Common myeloid progenitor, CD34-positive (primary cell): ENCODE results near the gene AANAT.

Source experiments
- CTCF ChIA-PET: fragments of 350-600 bp; sonication (Branson Sonifier 250); formaldehyde crosslinking; loops from one replicate; lab custom pipeline; 2021; ENCODE audit warnings: antibody characterized with exemption; lab: Charles Lee
- POLR2A ChIA-PET: fragments of 350-600 bp; sonication (Branson Sonifier 250); formaldehyde crosslinking; loops from one replicate; lab custom pipeline; 2021; ENCODE audit warnings: antibody characterized with exemption; lab: Charles Lee
- DNase-seq, 3 donors: peaks; one replicate each; pipeline versions ENCODE4 v3.0.0 to v3.0.0-alpha.2; 2013
- H3K27ac ChIP-seq, 2 experiments: 1 replicate in 1 of 2; 2 replicates in 1 of 2; pipeline ENCODE4 v1.7.0; 2013; ENCODE audit warnings: inconsistent platforms in 2 of 2, low read length in 2 of 2, mild to moderate bottlenecking in 2 of 2, low read depth in 1 of 2, moderate library complexity in 1 of 2; ENCODE audit not compliant: severe bottlenecking in 2 of 2, insufficient read depth in 1 of 2, poor library complexity in 1 of 2
- H3K27me3 ChIP-seq, 5 experiments: replicated peaks in 2 of 5; 1 replicate in 3 of 5; 2 replicates in 2 of 5; pipeline versions ENCODE4 v1.6.1 to v1.7.0; 2013; ENCODE audit warnings: low read length in 4 of 5, mild to moderate bottlenecking in 2 of 5, moderate library complexity in 2 of 5, inconsistent platforms in 1 of 5; ENCODE audit not compliant: insufficient read depth in 5 of 5, control insufficient read depth in 4 of 5
- H3K36me3 ChIP-seq, 4 experiments: 1 replicate in 2 of 4; 2 replicates in 2 of 4; pipeline versions ENCODE4 v1.6.1 to v1.7.0; 2013; ENCODE audit warnings: low read length in 3 of 4, control low read depth in 1 of 4, mild to moderate bottlenecking in 1 of 4; ENCODE audit not compliant: control insufficient read depth in 4 of 4, insufficient read depth in 4 of 4
- H3K4me1 ChIP-seq, 4 experiments: 1 replicate in 3 of 4; 2 replicates in 1 of 4; pipeline versions ENCODE4 v1.6.1 to v1.7.1; 2013; ENCODE audit warnings: low read length in 3 of 4, mild to moderate bottlenecking in 3 of 4, control low read depth in 1 of 4, inconsistent platforms in 1 of 4, moderate library complexity in 1 of 4; ENCODE audit not compliant: control insufficient read depth in 4 of 4, insufficient read depth in 4 of 4; ENCODE audit errors: control extremely low read depth in 1 of 4
- H3K4me3 ChIP-seq, 7 experiments: 1 replicate in 4 of 7; 2 replicates in 3 of 7; pipeline versions ENCODE4 v1.5.1 to v1.7.0; 2013; ENCODE audit warnings: mild to moderate bottlenecking in 7 of 7, low read length in 6 of 7, moderate library complexity in 6 of 7, inconsistent platforms in 2 of 7, low read depth in 2 of 7, control low read depth in 1 of 7; ENCODE audit not compliant: insufficient read depth in 4 of 7, control insufficient read depth in 1 of 7; ENCODE audit errors: extremely low read depth in 1 of 7
- H3K9me3 ChIP-seq, 5 experiments: 1 replicate in 4 of 5; 2 replicates in 1 of 5; pipeline versions ENCODE4 v1.6.1 to v1.7.1; 2013; ENCODE audit warnings: low read length in 4 of 5, mild to moderate bottlenecking in 2 of 5, inconsistent platforms in 1 of 5, low read depth in 1 of 5, moderate library complexity in 1 of 5; ENCODE audit not compliant: control insufficient read depth in 4 of 5, insufficient read depth in 2 of 5; ENCODE audit errors: control extremely low read depth in 1 of 5
- WGBS: methylation state at CpG from one replicate; pipeline ENCODE4 v1.1.5; 2013; ENCODE audit not compliant: insufficient coverage; 5-methylcytosine and 5-hydroxymethylcytosine counted together

Gene AANAT

GRCh38 chr17:76492989-76493501, 25.6 kb downstream of the AANAT start:
- CTCF ChIA-PET: interaction anchor here (0.9 to 37.8 kb wide), 9 partner anchors 9 to 106 kb away, joined by 3 to 787 read pairs (median 5); partner anchors contain the start of genes AANAT and UBE2O
- Histone ChIP-seq H3K27me3 (no peaks in the 10 kb centered on the region), H3K4me1 (peaks cover 0 to 58% (median 36%) of the 10 kb centered on the region in 4 experiments), H3K9me3 (no peaks in the 10 kb centered on the region), H3K4me3 (peak overlapping the region in 5 of 7 experiments; percentile 24 to 63 (median 50)), H3K36me3 (no peaks in the 10 kb centered on the region), H3K27ac (peak overlapping the region; percentile 50 to 73)
- WGBS: 0% methylated on average over 9 of the region's 15 CpGs
- POLR2A ChIA-PET: interaction anchor here (0.6 to 0.8 kb wide), 3 partner anchors 8 to 1030 kb away, joined by 3 to 4 read pairs (median 3); no protein-coding TSS in a partner anchor
- peak; percentile 62 to 90 (median 87) for DNase-seq

GRCh38 chr17:76493505-76494167, 26.2 kb downstream of the AANAT start:
- Histone ChIP-seq H3K4me3 (peak overlapping the region in 5 of 7 experiments; percentile 24 to 63 (median 50)), H3K27me3 (no peaks in the 10 kb centered on the region), H3K4me1 (peaks cover 0 to 62% (median 36%) of the 10 kb centered on the region in 4 experiments), H3K27ac (peak overlapping the region; percentile 50 to 73), H3K9me3 (no peaks in the 10 kb centered on the region), H3K36me3 (no peaks in the 10 kb centered on the region)
- ChIA-PET CTCF (interaction anchor here (0.9 to 37.8 kb wide), 9 partner anchors 9 to 105 kb away, joined by 3 to 787 read pairs (median 5); partner anchors contain the start of genes AANAT and UBE2O), POLR2A (interaction anchor here (0.6 to 0.8 kb wide), 2 partner anchors 13 to 1029 kb away, joined by 3 to 4 read pairs; no protein-coding TSS in a partner anchor)
- peak in 1 of 3 donors; percentile 40 for DNase-seq
- 62% methylated on average over 13 of the region's 21 CpGs for WGBS

- no peak overlapping the region for H3K27ac ChIP-seq
- WGBS: 95% methylated on average over 14 of the region's 16 CpGs
- H3K9me3 ChIP-seq: no peaks in the 10 kb centered on the region
- DNase-seq: no peak
- H3K4me1 ChIP-seq: peaks cover 0 to 76% (median 43%) of the 10 kb centered on the region in 4 experiments
- no peaks in the 10 kb centered on the region for H3K36me3 ChIP-seq
- no peak overlapping the region for H3K4me3 ChIP-seq
- ChIA-PET CTCF (interaction anchor here (4.9 to 37.8 kb wide), 2 partner anchors 10 to 30 kb away, joined by 34 to 787 read pairs; partner anchors contain the start of genes AANAT and UBE2O), POLR2A (no interaction called here)
- no peaks in the 10 kb centered on the region for H3K27me3 ChIP-seq
Measured at GRCh38 chr17:76495663-76496400, 28.4 kb downstream of the AANAT start.

GRCh38 chr17:76496464-76496863, 29.1 kb downstream of the AANAT start:
- no peaks in the 10 kb centered on the region for H3K27me3 ChIP-seq
- no peaks in the 10 kb centered on the region for H3K9me3 ChIP-seq
- 98% methylated on average over 5 of the region's 6 CpGs for WGBS
- H3K4me1 ChIP-seq: peaks cover 0 to 74% (median 43%) of the 10 kb centered on the region in 4 experiments
- no peak overlapping the region for H3K27ac ChIP-seq
- POLR2A ChIA-PET: no interaction called here
- H3K36me3 ChIP-seq: no peaks in the 10 kb centered on the region
- DNase-seq: no peak
- CTCF ChIA-PET: interaction anchor here (4.9 to 37.8 kb wide), 2 partner anchors 9 to 31 kb away, joined by 34 to 787 read pairs; partner anchors contain the start of genes AANAT and UBE2O
- no peak overlapping the region for H3K4me3 ChIP-seq

GRCh38 chr17:76497699-76497978, 30.2 kb downstream of the AANAT start:
- no peak for DNase-seq
- no peak overlapping the region for H3K27ac ChIP-seq
- H3K36me3 ChIP-seq: no peaks in the 10 kb centered on the region
- ChIA-PET POLR2A (no interaction called here), CTCF (interaction anchor here (37.8 kb wide), 1 partner anchor 32 kb away, joined by 787 read pairs; the partner anchor contains the start of genes AANAT and UBE2O)
- WGBS: 100% methylated on average over 2 of the region's 2 CpGs
- no peak overlapping the region for H3K4me3 ChIP-seq
- H3K4me1 ChIP-seq: peaks cover 0 to 74% (median 38%) of the 10 kb centered on the region in 4 experiments
- H3K27me3 ChIP-seq: no peaks in the 10 kb centered on the region
- no peaks in the 10 kb centered on the region for H3K9me3 ChIP-seq

- H3K36me3 ChIP-seq: no peaks in the 10 kb centered on the region
- no peaks in the 10 kb centered on the region for H3K9me3 ChIP-seq
- ChIA-PET POLR2A (no interaction called here), CTCF (interaction anchor here (1.2 to 37.8 kb wide), 2 partner anchors 9 to 32 kb away, joined by 5 to 787 read pairs; partner anchors contain the start of genes AANAT and UBE2O)
- no peak overlapping the region for H3K27ac ChIP-seq
- H3K27me3 ChIP-seq: no peaks in the 10 kb centered on the region
- no peak overlapping the region for H3K4me3 ChIP-seq
- 93% methylated on average over 25 of the region's 31 CpGs for WGBS
- no peak for DNase-seq
- H3K4me1 ChIP-seq: peaks cover 0 to 72% (median 32%) of the 10 kb centered on the region in 4 experiments
Measured at GRCh38 chr17:76497979-76498875, 30.8 kb downstream of the AANAT start.
